Loucy (cell line): Measurements from ENCODE around the gene PIK3R5.

Experiments
- H2AFZ ChIP-seq: fragments of 200-600 bp; sonication (generic); 2 replicates; pipeline ENCODE4 v1.6.0; 2016; ENCODE audit warnings: antibody characterized with exemption, mild to moderate bottlenecking, low read length, moderate library complexity
- H3F3A ChIP-seq: fragments of 200-600 bp; 2 replicates; pipeline ENCODE4 v1.6.0; 2016; ENCODE audit warnings: antibody characterized with exemption, low read depth, mild to moderate bottlenecking
- H3K27me3 ChIP-seq: fragments of 200-600 bp; sonication (generic); 2 replicates; pipeline ENCODE4 v1.6.1; 2014; ENCODE audit warnings: low read length, mild to moderate bottlenecking; ENCODE audit not compliant: insufficient read depth, poor library complexity, severe bottlenecking
- H3K36me3 ChIP-seq: fragments of 200-600 bp; sonication (generic); 2 replicates; pipeline ENCODE4 v1.6.1; 2016; ENCODE audit warnings: low read length; ENCODE audit not compliant: insufficient read depth
- H3K4me1 ChIP-seq: fragments of 200-600 bp; sonication (generic); 2 replicates; pipeline ENCODE4 v1.5.1; 2014; ENCODE audit warnings: low read length, mild to moderate bottlenecking; ENCODE audit not compliant: insufficient read depth, poor library complexity, severe bottlenecking
- H3K4me2 ChIP-seq: fragments of 200-600 bp; sonication (generic); 2 replicates; pipeline ENCODE4 v1.6.0; 2014; ENCODE audit warnings: antibody characterized with exemption, low read length, low read depth, mild to moderate bottlenecking; ENCODE audit not compliant: poor library complexity, severe bottlenecking
- H3K4me3 ChIP-seq: fragments of 200-600 bp; sonication (generic); 2 replicates; pipeline ENCODE4 v1.5.1; 2014; ENCODE audit warnings: low read length, mild to moderate bottlenecking, mixed read lengths; ENCODE audit not compliant: poor library complexity, severe bottlenecking
- H3K79me2 ChIP-seq: fragments of 200-600 bp; sonication (generic); 2 replicates; pipeline ENCODE4 v1.6.1; 2014; ENCODE audit warnings: low read length; ENCODE audit not compliant: insufficient read depth
- H3K9ac ChIP-seq: fragments of 200-600 bp; sonication (generic); 2 replicates; pipeline ENCODE4 v1.6.0; 2014; ENCODE audit warnings: mild to moderate bottlenecking, low read depth, low read length, moderate library complexity; ENCODE audit not compliant: poor library complexity, severe bottlenecking
- H3K9me2 ChIP-seq: fragments of 200-600 bp; sonication (generic); replicated peaks from 2 replicates; pipeline ENCODE4 v1.6.1; 2016; ENCODE audit warnings: low read depth, low read length, mixed read lengths
- H3K9me3 ChIP-seq: fragments of 200-600 bp; sonication (generic); 2 replicates; pipeline ENCODE4 v1.6.1; 2014; ENCODE audit warnings: mild to moderate bottlenecking, antibody characterized with exemption, low read length, low read depth; ENCODE audit not compliant: insufficient read depth
- H4K20me1 ChIP-seq: fragments of 200-600 bp; sonication (generic); 2 replicates; pipeline ENCODE4 v1.6.0; 2014; ENCODE audit warnings: antibody characterized with exemption, low read length, mild to moderate bottlenecking; ENCODE audit not compliant: insufficient read depth, poor library complexity, severe bottlenecking
- CTCF ChIP-seq: fragments of 200-600 bp; sonication (generic); conservative IDR thresholded peaks from 2 replicates; pipeline ENCODE4 v1.5.1; 2014; ENCODE audit warnings: mild to moderate bottlenecking, antibody characterized with exemption, low read length
- EZH2phosphoT487 ChIP-seq: fragments of 200-600 bp; IDR thresholded peaks from 2 replicates; pipeline ENCODE4 v1.6.1; 2018; ENCODE audit warnings: antibody characterized with exemption, mild to moderate bottlenecking, moderate library complexity, borderline replicate concordance

PIK3R5 gene

GRCh38 chr17:8894673-8895578 lies 70.6 kb downstream of the PIK3R5 start:
- H3K4me3 ChIP-seq = no peak overlapping the region
- no peaks in the 10 kb centered on the region; the same call in 1 of the 2 replicates for H3K36me3 ChIP-seq
- H3K9ac ChIP-seq = no peak overlapping the region

GRCh38 chr17:8894202-8894671 lies 71.3 kb downstream of the PIK3R5 start:
- no peak overlapping the region for H3K9ac ChIP-seq
- H3K4me1 ChIP-seq = peaks cover 39% of the 10 kb centered on the region
- H3K36me3 ChIP-seq = no peaks in the 10 kb centered on the region; the same call in 1 of the 2 replicates
- TF ChIP-seq CTCF (no peak), EZH2phosphoT487 (no peak)
- no peak overlapping the region for H2AFZ ChIP-seq
- H3K9me3 ChIP-seq = no peaks in the 10 kb centered on the region
- no peaks in the 10 kb centered on the region for H3K27me3 ChIP-seq
- no peak overlapping the region for H3K4me2 ChIP-seq
- no peaks in the 10 kb centered on the region for H3F3A ChIP-seq
- no peaks in the 10 kb centered on the region for H3K9me2 ChIP-seq
- H3K79me2 ChIP-seq = no peaks in the 10 kb centered on the region
- H4K20me1 ChIP-seq = no peaks in the 10 kb centered on the region
- H3K4me3 ChIP-seq = no peak overlapping the region

More at GRCh38 chr17:8894673-8895578, 70.6 kb downstream of the PIK3R5 start:
- Histone ChIP-seq H3K9me3 (no peaks in the 10 kb centered on the region), H4K20me1 (no peaks in the 10 kb centered on the region), H3K27me3 (no peaks in the 10 kb centered on the region), H3K4me1 (peaks cover 46% of the 10 kb centered on the region), H3K79me2 (no peaks in the 10 kb centered on the region), H3K4me2 (no peak overlapping the region), H2AFZ (no peak overlapping the region), H3K9me2 (no peaks in the 10 kb centered on the region), H3F3A (no peaks in the 10 kb centered on the region)
- TF ChIP-seq CTCF (peak; percentile 87), EZH2phosphoT487 (no peak)

- Histone ChIP-seq H3K4me1 (peaks cover 36% of the 10 kb centered on the region), H3K9me2 (no peaks in the 10 kb centered on the region), H2AFZ (no peak overlapping the region), H3K36me3 (no peaks in the 10 kb centered on the region; the same call in 1 of the 2 replicates), H3K4me2 (no peak overlapping the region), H3K9me3 (no peaks in the 10 kb centered on the region), H3K27me3 (no peaks in the 10 kb centered on the region), H3K4me3 (no peak overlapping the region), H4K20me1 (no peaks in the 10 kb centered on the region), H3K79me2 (no peaks in the 10 kb centered on the region), H3F3A (no peaks in the 10 kb centered on the region), H3K9ac (no peak overlapping the region)
- no peak for TF ChIP-seq CTCF
- no peak for TF ChIP-seq EZH2phosphoT487
Observed at GRCh38 chr17:8893621-8894201, 71.8 kb downstream of the PIK3R5 start.
